T-helper 1 cell treated with Interleukin-12 subunit alpha and Interleukin-12 subunit beta and Interleukin-4 antibody, amounts not matched to agents 30 ng/mL and 1 ng/mL, for 36 hours (primary cell): Measurements from ENCODE around the gene IL1R2. TPM values are rescaled to one million over a fixed set of nuclear protein-coding genes. Genes with fewer than 3 reads are reported as not detected.

Experiments used
- intact Hi-C: fragments of 100-400 bp; cut with micrococcal nuclease; formaldehyde crosslinking; loops from one replicate; pipeline ENCODE4 v1.15.1; 2024
- total RNA-seq: library from RNA; stranded (reverse); gene quantifications from 2 replicates; pipeline ENCODE4 v1.2.3, GENCODE V29; 2022

IL1R2 gene
- total RNA-seq, 1 donor from 2014 or later, result 1.4 TPM

- intact Hi-C loops, result loop anchor here (1.0 kb wide), 1 partner anchor 44 kb away; no protein-coding TSS in a partner anchor
Measured at GRCh38 chr2:102018823-102019445, 27.2 kb downstream of the IL1R2 start.

DNA sequence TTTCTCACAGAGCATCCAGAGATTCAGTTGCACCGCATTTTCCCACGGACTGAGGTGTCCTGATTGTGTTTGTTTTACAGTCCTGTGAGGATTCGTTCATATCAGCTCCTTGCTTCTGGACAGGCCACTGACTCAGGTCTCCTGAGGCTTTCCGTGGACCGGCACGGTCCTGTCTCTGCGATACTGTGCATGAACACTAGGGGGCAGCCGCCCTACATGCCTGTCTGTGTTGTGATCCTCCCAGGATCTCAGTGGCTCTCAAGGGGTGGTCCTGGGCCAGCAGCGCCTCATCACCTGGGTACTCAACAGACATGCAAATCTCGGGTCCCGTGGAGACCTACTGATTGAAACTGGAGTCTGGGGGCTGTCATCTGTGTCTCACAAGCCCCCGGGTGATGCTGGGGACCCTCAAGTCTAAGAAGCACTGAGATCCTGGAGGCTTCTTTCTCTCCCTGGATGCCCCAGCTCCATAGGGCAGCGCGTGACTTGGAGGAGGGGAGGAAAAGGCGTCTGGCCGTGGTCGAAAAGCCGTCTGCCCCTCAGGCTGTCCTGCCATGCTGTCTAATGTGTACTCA is 28.9 kb downstream of the IL1R2 start:
- intact Hi-C loops, result loop anchor here (1.0 to 10.0 kb wide), 9 partner anchors 16 to 594 kb away; partner anchors contain the start of genes IL18R1, IL1RL2 and SLC9A2

DNA sequence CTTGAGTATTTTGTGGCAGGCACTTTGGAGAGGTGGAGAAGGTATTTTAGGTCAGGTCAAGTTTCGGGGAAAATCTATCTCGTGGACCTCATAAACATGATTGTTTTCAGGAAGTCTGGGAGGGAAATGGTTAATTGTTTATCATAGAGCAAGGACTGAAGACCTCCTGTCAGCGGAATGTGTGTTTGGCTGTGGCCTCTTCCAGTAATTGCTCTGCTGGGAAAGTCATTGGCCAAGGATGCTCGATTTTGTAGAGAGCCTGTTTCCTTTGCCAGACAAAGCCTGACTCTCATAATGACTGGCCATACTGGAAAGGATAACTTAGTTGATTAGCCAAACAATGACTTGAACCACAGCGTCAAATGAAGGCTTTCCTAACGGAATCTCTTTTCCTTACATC is 30.0 kb downstream of the IL1R2 start:
- intact Hi-C loops, result loop anchor here (5.0 to 10.0 kb wide), 4 partner anchors 61 to 593 kb away; partner anchors contain the start of genes IL1RL2 and SLC9A2

DNA sequence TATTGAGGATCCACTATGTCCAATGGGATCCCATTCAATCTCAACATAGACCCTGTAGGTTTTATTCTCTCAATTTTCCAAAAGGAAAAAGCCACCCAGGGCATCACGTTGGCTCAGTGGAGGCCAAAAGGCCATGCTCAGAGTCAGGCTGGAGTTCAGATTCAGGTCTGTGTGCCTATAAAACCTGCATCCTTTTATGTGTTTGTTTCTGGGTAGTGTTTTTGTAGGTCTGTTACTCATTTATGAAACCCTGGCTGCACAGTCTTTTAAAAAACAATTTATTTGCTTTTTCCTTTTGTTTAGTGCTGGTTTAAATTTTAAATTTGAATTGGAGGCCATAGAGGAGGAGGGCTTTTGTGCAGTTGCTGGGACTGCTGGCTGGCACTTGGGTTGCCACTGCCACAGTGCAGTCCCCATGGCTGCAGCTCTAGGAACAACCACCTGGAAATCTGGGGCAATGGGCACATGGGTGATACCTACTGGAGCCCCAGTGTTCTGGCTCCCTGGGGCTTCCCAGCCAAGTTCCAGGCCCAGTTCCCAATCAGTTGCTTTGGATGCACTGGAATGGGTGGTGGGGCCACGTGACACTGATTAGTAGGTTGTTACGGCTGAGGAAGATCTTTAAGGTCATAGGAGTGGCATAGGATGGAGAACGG is 31.3 kb downstream of the IL1R2 start:
- intact Hi-C loops, result loop anchor here (5.0 to 10.0 kb wide), 4 partner anchors 59 to 592 kb away; partner anchors contain the start of genes IL1RL2 and SLC9A2

GRCh38 chr2:102024410-102024809 is 32.6 kb downstream of the IL1R2 start:
- intact Hi-C loops, result loop anchor here (5.0 to 10.0 kb wide), 4 partner anchors 58 to 590 kb away; partner anchors contain the start of genes IL1RL2 and SLC9A2

- intact Hi-C loops, result loop anchor here (10.0 kb wide), 1 partner anchor 590 kb away; the partner anchor contains the start of gene SLC9A2
Measured at GRCh38 chr2:102025016-102025501, 33.3 kb downstream of the IL1R2 start.

GRCh38 chr2:102025583-102026267 is 34.0 kb downstream of the IL1R2 start:
- intact Hi-C loops, result loop anchor here (10.0 kb wide), 1 partner anchor 589 kb away; the partner anchor contains the start of gene SLC9A2

DNA sequence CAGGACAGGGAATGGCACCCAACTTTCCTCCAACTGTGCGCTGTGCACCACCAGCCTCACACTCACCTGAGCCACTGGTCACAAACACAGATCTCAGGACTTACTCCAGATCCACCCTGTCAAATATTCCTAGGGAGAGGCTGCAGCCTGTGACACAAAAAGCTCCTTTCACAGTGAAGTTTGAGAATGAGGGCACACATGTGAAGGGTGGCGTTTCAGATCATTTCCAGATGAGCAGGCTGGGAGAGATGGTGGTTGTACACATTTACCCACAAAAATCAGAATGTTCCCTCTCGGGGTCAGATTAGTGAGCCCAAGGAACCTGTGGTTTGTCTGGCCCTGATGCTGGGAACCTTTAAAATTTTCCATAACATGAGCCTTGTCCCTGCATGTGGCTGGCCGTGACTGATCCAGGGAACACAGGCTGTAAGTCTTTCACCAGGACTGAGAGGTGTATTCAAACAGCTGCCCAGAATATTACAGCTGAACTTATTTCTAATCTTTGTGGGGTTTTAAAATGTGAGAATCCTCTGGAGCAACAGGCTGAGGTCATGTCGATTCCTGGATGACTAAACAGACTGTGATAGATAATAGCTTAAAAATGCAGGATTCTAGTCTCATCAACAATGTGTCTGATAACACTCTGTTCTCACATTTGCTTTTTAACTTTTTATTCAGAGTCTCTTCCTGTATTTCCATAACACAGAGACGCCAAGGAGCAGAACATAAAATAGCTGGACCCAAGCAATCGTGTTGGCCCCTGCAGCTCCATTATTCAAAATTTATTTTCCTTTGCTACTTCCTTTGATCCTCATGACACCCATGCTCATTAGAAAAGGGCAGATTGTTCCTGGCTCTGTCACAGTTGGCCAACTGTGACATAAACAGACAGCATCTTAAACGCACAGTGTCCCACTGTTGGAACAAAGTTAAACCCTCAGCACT is 35.5 kb downstream of the IL1R2 start:
- intact Hi-C loops, result loop anchor here (10.0 kb wide), 1 partner anchor 587 kb away; the partner anchor contains the start of gene SLC9A2

GRCh38 chr2:102028470-102028869 is 36.7 kb downstream of the IL1R2 start:
- intact Hi-C loops, result loop anchor here (10.0 kb wide), 1 partner anchor 586 kb away; the partner anchor contains the start of gene SLC9A2

- intact Hi-C loops, result loop anchor here (10.0 kb wide), 1 partner anchor 585 kb away; the partner anchor contains the start of gene SLC9A2
Measured at GRCh38 chr2:102029405-102029804, 37.6 kb downstream of the IL1R2 start.

DNA sequence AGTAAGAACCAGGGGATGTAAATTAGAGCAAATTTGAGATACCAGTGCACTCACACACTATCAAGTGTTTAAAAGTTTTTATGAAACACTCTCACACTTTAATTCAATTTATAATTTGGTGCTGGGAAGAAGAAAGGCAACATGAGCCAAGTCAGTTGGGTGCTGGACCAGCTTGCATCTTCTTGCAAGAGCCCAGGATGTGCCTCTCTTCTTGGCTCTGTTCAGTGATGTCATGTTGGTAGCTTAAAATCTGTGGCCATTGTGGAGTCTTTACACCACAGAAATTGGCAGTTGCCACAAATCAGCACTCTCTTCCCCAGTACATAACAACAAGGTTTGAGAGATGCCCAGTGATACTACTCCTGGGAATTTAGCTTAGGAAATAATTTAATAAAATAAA is 38.2 kb downstream of the IL1R2 start:
- intact Hi-C loops, result loop anchor here (10.0 kb wide), 1 partner anchor 585 kb away; the partner anchor contains the start of gene SLC9A2

GRCh38 chr2:102030502-102030854 is 38.7 kb downstream of the IL1R2 start:
- intact Hi-C loops, result no loop called here

- intact Hi-C loops, result no loop called here
Measured at GRCh38 chr2:102030855-102031527, 39.2 kb downstream of the IL1R2 start.

- intact Hi-C loops, result no loop called here
Measured at GRCh38 chr2:102032368-102033030, 40.7 kb downstream of the IL1R2 start.

- intact Hi-C loops, result no loop called here
Measured at GRCh38 chr2:102033031-102033749, 41.4 kb downstream of the IL1R2 start.

GRCh38 chr2:102033750-102034682 is 42.3 kb downstream of the IL1R2 start:
- intact Hi-C loops, result no loop called here
